ENCODE measurements around the gene FGD3.
"Not testable (repeated sequence)": the region's sequence is repeated elsewhere in the genome, so short reads cannot be mapped to it uniquely, and the experiment has no call there.

FGD3 gene

DNA sequence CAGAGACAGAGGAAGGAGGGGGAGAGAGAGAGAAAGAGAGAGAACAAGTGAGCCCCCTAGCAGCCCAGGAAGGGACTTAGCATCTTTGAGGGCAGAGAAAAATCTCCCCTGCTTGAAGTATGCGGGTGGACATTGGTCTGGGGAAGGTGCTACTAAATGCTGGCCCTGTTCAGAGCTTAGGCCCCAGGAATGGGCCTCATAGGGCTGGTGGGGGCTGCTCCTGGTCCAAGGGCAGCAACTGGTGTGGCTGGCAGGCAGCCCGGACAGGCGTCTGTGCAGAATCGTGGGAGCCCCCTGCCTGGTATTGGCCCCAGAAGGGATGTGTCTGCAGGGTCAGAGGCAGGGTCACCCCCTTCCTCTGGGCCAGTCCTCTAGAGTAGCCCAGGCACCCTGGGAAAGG, 63.4 kb downstream of the FGD3 start:
- no peak for DNase-seq

DNA sequence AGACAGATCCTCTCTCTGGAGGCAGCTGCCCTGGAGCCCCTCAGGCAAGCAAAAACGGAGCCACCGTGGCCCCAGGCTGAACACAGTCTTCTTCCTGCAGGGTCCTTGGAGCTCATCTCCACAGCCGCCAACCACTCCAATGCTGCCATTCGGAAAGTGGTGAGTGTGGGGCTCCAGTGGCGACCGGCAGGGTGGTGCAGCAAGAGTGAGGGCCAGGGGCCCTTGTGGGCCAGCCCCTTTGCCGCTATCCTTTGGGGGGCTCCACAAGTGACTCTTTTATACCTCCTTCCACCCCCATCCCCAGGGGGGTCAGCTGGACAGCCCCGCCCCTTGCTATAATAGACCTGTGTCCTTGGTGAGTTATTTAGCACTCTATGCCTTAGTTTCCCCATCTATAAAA, 63.8 kb downstream of the FGD3 start:
- no peak for DNase-seq

DNA sequence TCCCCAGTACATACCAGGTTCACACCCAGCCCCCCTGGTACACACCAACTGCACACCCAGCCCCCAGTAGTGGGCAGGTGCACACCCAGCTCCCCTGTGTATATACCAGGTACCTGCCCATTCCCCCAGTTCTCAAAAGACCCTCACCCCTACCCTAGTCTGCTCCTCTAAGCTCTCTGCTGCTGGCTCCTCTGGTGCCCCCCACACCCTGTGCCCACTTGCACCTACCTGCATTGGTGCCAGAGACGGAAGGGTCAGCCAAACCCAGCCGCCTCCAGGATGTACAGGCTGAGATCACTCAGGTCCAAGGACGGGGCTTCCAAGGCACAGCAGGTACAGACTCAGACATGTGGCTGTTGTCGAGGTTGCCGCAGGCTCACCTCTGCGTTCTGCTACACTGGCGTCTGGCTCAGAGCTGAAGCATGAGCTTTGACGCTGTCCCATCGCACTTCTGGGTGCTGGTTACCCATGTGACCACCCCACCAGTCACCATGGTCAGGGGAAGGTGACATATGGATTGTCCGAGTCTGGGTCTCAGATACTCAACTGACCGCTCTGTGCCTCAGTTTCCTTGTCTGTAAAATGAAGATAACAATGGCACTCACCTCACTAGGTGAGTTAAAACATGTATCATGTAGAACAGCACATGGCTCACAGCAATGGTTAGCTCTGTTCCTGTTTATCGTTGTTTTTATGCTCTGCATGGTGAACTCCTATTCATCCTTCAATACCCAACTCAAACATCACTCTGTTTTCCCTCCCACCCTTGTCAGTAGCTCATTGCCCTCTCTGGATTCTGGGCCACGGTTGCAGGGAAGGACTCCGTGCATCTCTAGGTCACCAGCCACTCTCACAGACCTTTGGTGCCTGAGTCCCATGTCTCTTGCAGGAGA, 65.9 kb downstream of the FGD3 start:
- no peak for DNase-seq

DNA sequence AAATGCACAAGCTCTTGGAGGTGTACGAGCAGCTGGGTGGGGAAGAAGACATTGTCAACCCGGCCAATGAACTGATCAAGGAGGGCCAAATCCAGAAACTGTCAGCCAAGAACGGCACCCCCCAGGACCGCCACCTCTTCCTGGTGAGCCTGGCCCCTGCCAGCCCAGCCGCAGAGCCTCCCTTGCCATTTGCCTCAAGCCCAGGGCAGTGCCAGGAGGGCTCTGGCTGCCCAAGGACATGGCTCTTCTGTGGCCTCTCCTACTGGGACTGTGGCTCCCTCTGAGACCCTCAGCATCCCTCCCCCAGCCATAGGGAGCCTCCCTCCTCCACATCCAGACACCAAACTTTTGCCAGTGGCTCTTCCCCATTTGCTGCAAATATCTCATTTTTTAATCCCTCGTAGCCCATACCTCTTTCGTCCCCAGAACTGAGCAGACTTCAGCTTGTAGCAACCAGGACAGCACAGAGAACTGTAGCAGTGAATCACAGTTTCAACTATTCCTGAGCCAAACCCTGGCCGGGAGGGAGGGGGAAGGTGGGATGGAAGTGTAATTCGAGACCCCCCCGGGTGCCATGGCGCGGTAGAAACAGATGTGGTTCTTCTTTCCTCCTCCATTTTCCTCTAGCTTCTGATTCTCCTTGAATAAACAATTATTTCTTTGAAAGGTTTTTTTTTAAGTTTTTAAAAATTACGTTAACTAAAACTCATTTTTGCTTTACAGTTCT, 66.7 kb downstream of the FGD3 start:
- no peak for DNase-seq

GRCh38 chr9:93015190-93015589, 67.9 kb downstream of the FGD3 start:
- not testable (repeated sequence) for DNase-seq

DNA sequence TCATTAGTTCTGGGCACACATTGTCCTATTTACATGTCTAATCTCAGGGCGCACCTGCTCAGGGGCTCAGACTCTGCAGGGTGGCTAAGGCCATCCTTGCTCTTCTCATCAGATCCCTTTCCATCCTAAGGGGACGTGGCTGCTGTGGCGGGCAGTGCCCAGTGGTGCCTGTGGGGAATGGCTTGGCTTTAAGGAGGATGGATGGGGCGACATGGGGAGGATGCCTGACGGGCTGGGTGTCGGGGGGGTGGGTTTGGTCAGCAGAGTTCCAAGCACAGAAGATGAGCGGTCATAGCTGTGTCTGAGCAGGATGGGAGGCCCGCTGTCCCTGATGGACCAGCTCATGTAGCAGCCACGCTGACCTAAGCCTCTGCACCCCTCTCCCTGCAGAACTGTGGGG, 70.3 kb downstream of the FGD3 start:
- no peak for DNase-seq

DNA sequence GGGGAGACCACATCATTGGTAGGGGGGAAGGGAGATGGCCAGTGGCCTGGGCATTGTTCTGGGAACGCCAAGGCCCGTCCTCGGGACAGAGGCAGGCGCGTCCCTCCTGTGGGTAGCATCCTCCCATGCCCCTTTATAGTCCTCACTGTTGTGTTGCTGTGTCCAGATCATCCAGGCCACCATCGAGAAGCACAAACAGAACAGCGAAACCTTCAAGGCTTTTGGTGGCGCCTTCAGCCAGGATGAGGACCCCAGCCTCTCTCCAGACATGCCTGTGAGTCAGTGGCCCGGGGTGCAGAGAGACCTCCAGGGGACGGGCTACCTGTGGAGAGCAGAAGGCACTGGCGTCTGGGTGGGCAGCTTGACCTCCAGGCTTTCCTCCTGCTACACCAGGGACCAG, 72.8 kb downstream of the FGD3 start:
- no peak for DNase-seq

DNA sequence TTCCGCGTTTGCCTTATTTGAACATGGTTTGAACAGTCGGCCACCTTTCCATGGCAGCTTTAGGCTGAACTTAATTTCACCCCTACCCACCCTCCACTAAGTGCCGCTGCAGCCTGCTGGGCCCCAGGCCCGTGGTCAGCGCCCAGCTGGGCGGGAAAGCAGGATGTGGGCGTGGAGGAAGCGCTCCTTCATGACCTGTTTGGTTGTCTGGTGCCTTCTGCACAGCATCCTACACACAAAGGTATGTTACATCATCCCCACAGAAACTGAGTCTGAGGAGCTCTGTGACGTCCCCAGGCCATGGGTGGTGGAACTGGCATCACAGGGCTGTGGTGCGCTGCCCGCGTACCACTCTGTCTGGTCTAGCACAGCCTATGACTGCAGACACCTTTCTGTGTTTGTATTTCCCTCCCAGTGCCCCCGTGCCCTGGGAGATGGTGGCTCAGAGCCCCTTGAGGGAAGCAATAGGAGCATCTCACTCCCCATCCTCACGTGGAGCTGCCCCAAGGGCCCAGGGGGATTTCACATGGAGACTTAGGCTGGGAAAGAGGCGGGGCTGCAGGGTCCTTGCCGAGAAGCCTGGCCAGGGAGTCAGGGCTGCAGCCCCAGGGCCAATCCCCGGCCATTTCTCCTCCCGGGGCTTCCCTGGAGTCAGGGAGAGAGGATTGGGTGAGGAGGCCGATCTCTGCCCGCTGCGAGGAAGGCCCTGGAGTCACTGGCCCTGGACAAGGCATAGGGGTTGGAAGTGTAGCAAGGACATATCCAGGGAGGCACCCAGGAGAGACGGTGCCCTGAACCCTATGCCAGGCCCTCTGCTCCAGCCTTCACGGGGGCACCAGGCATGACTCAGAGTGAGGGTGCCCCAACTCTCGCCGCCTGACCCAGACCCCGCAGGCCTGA, 73.7 kb downstream of the FGD3 start:
- DNase-seq: peak; percentile 37 to 78 (median 56)

DNA sequence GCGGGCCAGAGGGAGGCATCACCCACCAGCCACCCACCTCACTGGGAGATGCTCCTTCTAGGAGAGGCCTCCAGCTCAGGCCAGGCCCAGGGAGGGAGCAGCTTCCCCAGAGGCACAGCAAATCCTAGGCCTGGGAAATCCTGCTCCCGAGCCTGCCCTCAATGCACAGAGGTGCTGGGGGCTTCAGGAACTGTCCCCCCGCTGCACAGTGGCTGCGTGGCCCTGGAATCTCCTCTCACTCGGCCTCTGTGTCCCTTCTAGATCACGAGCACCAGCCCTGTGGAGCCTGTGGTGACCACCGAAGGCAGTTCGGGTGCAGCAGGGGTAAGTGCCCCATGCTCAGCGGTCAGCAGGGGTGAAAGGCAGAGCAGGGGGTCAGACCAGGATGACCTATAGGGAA, 74.7 kb downstream of the FGD3 start:
- DNase-seq: no peak

DNA sequence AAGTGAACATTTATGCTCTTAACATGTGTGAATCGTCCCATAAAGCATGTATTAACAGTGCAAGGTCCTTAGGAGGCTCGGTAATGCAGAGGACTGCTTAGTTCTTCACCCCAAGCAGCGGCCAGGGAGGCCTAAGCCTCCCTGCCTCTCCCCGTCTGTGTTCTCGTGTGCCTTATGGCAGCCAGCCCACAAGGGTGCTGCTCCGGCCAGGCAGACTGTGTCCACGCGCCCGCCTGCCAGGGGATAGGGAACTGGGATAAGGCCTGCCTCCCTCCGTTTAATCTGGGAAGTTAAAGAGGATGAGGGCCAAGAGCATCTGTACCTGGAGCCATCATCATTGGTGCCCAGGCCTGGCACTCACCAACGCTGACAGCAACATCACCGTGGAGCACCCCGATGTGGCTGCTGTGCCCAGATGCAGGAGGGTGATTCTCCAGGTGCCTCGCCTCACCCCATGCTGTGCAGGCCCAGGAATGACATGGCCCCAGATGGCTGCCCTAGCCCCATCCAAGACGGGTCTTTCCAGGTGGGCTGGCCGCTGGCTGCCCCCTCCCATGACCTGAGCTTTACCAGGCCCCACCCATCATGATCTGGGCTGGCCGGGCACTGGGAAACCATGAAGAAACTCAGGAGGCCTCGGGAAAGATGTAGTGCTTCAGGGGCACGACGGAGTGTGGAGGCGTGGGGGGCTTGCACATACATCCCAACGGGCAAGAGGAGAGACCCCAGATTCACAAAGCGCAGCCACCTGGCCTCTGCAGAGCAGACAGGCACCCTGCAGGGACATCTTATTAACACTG, 75.6 kb downstream of the FGD3 start:
- DNase-seq: no peak

DNA sequence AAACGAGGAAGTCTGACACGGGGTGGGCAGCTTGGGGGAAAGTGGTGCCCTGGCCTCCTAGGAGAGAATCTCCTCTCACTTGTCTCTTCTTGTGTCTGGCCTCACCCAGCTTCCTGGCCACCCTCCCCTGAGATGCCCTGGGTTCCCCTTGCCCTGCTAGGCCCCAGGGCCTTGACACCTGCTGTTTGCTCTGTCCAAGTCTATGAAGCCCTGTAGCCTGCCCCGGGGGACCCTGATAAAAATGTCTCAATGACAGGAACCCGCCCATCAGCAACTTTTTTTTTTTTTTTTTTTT, 76.1 kb downstream of the FGD3 start:
- no peak for DNase-seq

DNA sequence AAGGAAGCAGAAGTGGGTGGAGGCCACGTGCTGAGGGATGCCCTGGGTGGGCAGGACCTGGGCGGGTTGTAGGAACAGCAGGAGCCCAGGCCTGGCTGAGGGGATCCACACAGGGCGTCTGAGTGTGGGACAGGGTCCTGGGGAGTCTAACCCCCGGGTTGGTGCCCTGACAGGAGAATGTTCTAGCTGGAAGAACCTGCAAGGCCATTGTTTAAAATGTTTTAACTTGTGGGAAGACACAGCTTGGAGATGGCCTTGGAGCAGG, 77.3 kb downstream of the FGD3 start:
- DNase-seq: no peak

DNA sequence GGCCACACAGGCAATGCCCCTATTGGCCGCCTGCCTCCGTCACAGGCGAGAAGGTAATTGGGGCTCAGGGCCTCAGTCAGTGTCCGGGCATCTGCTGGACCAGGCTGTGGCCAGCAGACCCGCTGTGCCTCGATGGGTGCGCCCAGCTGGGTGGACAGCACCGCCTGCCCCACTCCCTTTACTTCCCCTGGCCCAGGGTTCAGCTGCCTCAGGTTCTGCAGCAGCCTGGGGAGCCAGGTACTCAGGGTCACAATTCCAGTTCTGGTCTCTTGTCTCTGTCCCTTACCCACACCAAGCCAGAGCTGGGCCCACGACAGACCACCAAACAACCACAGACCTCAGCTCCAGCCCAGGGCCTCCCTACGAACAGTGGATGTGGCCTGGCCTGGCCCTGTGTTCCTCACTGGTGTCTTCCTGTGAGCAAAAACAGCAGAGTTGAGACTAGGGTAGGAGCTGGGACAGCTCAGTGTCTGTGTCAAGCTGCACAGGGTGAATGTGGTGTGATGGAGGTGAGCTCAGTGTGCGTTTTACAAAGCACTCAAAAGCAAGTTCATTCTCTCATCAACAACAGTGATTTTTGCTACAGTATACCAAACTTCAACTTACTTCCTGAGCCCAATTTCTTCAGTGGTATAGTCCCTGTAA, 77.8 kb downstream of the FGD3 start:
- DNase-seq: peak in 3 of 6 experiments; percentile 18 to 63 (median 59)

DNA sequence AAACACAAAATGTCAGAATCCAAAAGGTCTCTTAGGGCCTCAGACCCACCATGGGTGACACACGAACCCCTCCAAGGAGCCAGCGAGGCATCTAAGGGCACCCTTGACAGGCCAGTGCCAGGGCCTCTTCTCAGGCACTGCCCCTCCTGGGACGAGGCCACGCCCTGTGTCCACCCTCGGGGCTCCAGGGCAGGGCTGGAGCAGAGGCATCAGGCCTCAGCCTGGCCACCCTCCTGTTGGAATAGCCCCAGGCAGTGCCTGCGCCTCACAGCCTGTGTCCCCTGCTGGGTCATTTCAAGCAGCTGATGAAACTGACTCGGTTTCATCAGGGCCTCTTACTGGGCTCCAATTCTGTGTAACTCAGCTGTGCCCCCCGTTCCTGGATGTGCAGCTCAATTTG, 78.4 kb downstream of the FGD3 start:
- no peak for DNase-seq

DNA sequence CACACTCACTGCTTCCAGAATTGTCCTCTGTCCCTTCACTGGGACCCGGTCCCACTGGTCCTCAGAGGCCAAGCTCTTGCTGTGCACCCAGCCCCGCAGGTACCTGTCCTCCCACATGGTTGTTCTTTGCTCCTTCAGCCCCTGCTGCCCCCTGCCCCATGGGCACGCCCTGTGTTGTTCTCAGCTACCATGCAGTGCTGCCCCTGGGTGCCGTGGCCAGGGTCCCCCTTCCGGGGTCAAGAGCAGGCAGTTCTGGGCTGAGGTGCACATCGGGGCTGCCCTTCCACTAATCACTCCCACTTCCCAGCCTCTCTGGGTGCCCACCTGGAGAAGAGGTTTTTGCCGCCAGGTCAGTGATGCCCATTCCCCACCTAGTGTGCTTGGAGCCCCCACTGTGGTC, 79.3 kb downstream of the FGD3 start:
- no peak for DNase-seq

DNA sequence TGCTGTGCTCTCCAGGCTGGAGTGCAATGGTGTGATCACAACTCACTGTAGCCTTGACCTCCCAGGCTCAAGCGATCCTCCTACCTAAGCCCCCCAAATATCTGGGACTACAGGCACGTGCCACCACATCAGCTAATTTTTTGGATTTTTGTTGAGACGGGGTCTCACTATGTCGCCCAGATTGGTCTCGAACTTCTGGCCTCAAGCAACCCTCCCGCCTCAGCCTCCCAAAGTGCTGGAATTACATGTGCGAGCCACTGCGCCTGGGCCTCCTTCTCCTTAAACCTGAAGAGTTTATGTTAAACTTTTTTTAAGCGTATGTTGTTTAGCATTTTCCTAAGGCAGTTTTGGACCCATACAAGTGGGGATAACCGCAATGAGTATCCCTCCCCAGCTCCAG, 80.4 kb downstream of the FGD3 start:
- DNase-seq: no peak

- peak; percentile 57 to 92 (median 80) for DNase-seq
Measured at GRCh38 chr9:93028448-93029006, 81.2 kb downstream of the FGD3 start.

GRCh38 chr9:93030642-93031628, 83.6 kb downstream of the FGD3 start:
- DNase-seq: no peak

- DNase-seq: no peak
Measured at GRCh38 chr9:93031629-93032430, 84.5 kb downstream of the FGD3 start.

- no peak for DNase-seq
Measured at GRCh38 chr9:93032545-93032944, 85.2 kb downstream of the FGD3 start.

Measured in stimulated activated naive CD4-positive, alpha-beta T cell (primary cell).